NB4 (cell line): ENCODE data around the gene ZNF488.

Experiments used
- DNase-seq: peaks from one replicate; pipeline ENCODE4 v3.0.0; 2010; ENCODE audit warnings: low read depth
- H3K4me3 ChIP-seq: one replicate; pipeline ENCODE4 v1.5.1; 2011; ENCODE audit warnings: mild to moderate bottlenecking, low read depth, low read length, moderate library complexity
- CTCF ChIP-seq: IDR thresholded peaks from one replicate; pipeline ENCODE4 v1.5.1; 2012; ENCODE audit warnings: low read depth, low read length
- MAX ChIP-seq: IDR thresholded peaks from 2 replicates; pipeline ENCODE4 v1.6.1; 2011; ENCODE audit warnings: low read depth, low read length
- MYC ChIP-seq: IDR thresholded peaks from 2 replicates; pipeline ENCODE4 v1.6.1; 2011; ENCODE audit warnings: low read depth, low read length
- POLR2A ChIP-seq: IDR thresholded peaks from 2 replicates; pipeline ENCODE4 v1.6.1; 2011; ENCODE audit warnings: mild to moderate bottlenecking; ENCODE audit not compliant: insufficient read length; ENCODE audit errors: extremely low read depth

Gene ZNF488

GRCh38 chr10:47362199-47362598 is 21.9 kb downstream of the ZNF488 start:
- no peak for DNase-seq
- H3K4me3 ChIP-seq = no peak overlapping the region
- TF ChIP-seq MAX = no peak
- no peak for TF ChIP-seq CTCF
- no peak for TF ChIP-seq MYC
- TF ChIP-seq POLR2A = no peak

GRCh38 chr10:47361293-47361692 is 22.8 kb downstream of the ZNF488 start:
- no peak overlapping the region for H3K4me3 ChIP-seq
- TF ChIP-seq CTCF (peak; percentile 94), MYC (0 out of 2 replicates have a peak, but pooled peaks have one; percentile 29), POLR2A (no peak), MAX (peak; percentile 67)
- DNase-seq = peak; percentile 65

GRCh38 chr10:47360419-47361040 is 23.6 kb downstream of the ZNF488 start:
- no peak overlapping the region for H3K4me3 ChIP-seq
- TF ChIP-seq CTCF (no peak), POLR2A (no peak), MAX (no peak), MYC (no peak)
- peak; percentile 38 for DNase-seq

- TF ChIP-seq POLR2A (no peak), CTCF (no peak), MYC (no peak), MAX (no peak)
- no peak overlapping the region for H3K4me3 ChIP-seq
- no peak for DNase-seq
Observed at GRCh38 chr10:47359626-47360418, 24.3 kb downstream of the ZNF488 start.

GRCh38 chr10:47359101-47359500 is 25.0 kb downstream of the ZNF488 start:
- DNase-seq = no peak
- H3K4me3 ChIP-seq = no peak overlapping the region
- TF ChIP-seq CTCF = no peak
- TF ChIP-seq MYC = no peak
- TF ChIP-seq POLR2A = no peak
- TF ChIP-seq MAX = no peak
